ENCODE data around the gene EMILIN1. TPM values are rescaled to one million over a fixed set of nuclear protein-coding genes. Genes with fewer than 3 reads are reported as not detected.

The EMILIN1 gene
- total RNA-seq, 1 experiment from 2014 or later, result 1.2 TPM

- Histone ChIP-seq H3K27me3 (ENCODE audit: insufficient read depth, low read length) (no peaks in the 10 kb centered on the region), H3K27ac (ENCODE audit: insufficient read length, low read depth, low read length) (no peak overlapping the region), H2BK120ac (ENCODE audit: low read depth, low read length, poor library complexity, severe bottlenecking) (no peak overlapping the region), H3K4me2 (ENCODE audit: insufficient read depth, insufficient read length, low read length) (no peak overlapping the region), H4K91ac (ENCODE audit: insufficient read length, low read depth, low read length) (no peak overlapping the region), H2AFZ (ENCODE audit: low read length) (no peak overlapping the region), H4K8ac (replicated peaks; ENCODE audit: insufficient read length, low read depth, low read length) (no peak overlapping the region), H3K4me1 (ENCODE audit: insufficient read depth, low read length) (no peaks in the 10 kb centered on the region), H3K18ac (ENCODE audit: insufficient read length, low read depth, low read length) (no peak overlapping the region), H3K56ac (ENCODE audit: insufficient read length, low read depth, low read length) (no peak overlapping the region), H3K23ac (ENCODE audit: insufficient read length, low read depth, low read length) (no peak overlapping the region), H2BK12ac (ENCODE audit: insufficient read length, low read depth, low read length) (no peak overlapping the region), H2BK15ac (ENCODE audit: low read depth, low read length) (no peak overlapping the region), H3T11ph (ENCODE audit: low read length) (no peak overlapping the region), H3K9ac (ENCODE audit: extremely low read depth, insufficient read length, low read length) (no peak overlapping the region), H2BK5ac (ENCODE audit: insufficient read length, low read length) (no peak overlapping the region), H3K9me3 (ENCODE audit: control insufficient read depth, low read depth, low read length) (no peaks in the 10 kb centered on the region), H2BK20ac (ENCODE audit: low read depth, low read length, poor library complexity, severe bottlenecking) (no peak overlapping the region), H3K23me2 (ENCODE audit: insufficient read length, low read depth, low read length, poor library complexity, severe bottlenecking) (no peaks in the 10 kb centered on the region), H4K5ac (ENCODE audit: insufficient read length, low read depth, low read length) (no peak overlapping the region), H3K4ac (ENCODE audit: low read depth, low read length) (no peak overlapping the region), H3K79me1 (ENCODE audit: insufficient read depth, low read depth, low read length, poor library complexity, severe bottlenecking) (no peaks in the 10 kb centered on the region), H3K14ac (ENCODE audit: insufficient read depth, low read length) (no peak overlapping the region), H4K20me1 (ENCODE audit: control insufficient read depth, insufficient read depth, insufficient read length) (no peaks in the 10 kb centered on the region), H2AK5ac (ENCODE audit: insufficient read length, low read length) (no peak overlapping the region), H3K79me2 (ENCODE audit: insufficient read depth, low read length) (no peaks in the 10 kb centered on the region)
- H3K9me3 Mint-ChIP-seq, result no peaks in the 10 kb centered on the region
- peaks cover 17 to 60% (median 55%) of the 10 kb centered on the region in 3 experiments for H3K36me3 Mint-ChIP-seq (ENCODE audit: insufficient read depth in 1 of 3, low read depth in 3 of 3)
- DNase-seq, result no peak
- H3K4me3 Mint-ChIP-seq, result no peak overlapping the region
- WGBS (ENCODE audit: extremely low coverage, insufficient read length, low lambda C conversion rate), result no CpG with 5 or more reads among the region's 5 CpGs
- no peak overlapping the region for H3K27ac Mint-ChIP-seq
- H3K4me1 Mint-ChIP-seq, result peaks cover 0 to 5% of the 10 kb centered on the region in 2 experiments; a peak in 2 of 4 replicates
- no peaks in the 10 kb centered on the region for H3K27me3 Mint-ChIP-seq (ENCODE audit: low read depth)
- TF ChIP-seq CTCF (conservative IDR thresholded peaks at IDR 0.05), result no peak
Observed at GRCh38 chr2:27041752-27042151, 36.7 kb upstream of the EMILIN1 start.

All from H9 (cell line).